GM21423 (cell line): Measurements from ENCODE around the gene SNRNP70.
"Not testable (repeated sequence)": the region's sequence is repeated elsewhere in the genome, so short reads cannot be mapped to it uniquely, and the experiment has no call there.

Experiments
- ATAC-seq: cut with Tn5 transposase; IDR thresholded peaks from one replicate; pipeline ENCODE4 v1.9.1; 2021; ENCODE audit warnings: mild to moderate bottlenecking, moderate library complexity; ENCODE audit not compliant: unreplicated experiment

The SNRNP70 gene

GRCh38 chr19:49085020-49085867 is at the start of gene SNRNP70:
Gene SNRNP70 (plus strand): TSS chr19:49085451. CDS start chr19:49086415, 964 bp downstream.
- ATAC-seq, result peak; percentile 83

- not testable (repeated sequence) for ATAC-seq
Observed at GRCh38 chr19:49036815-49037214, 48.4 kb upstream of the SNRNP70 start, which contains the start of gene CGB1. Gene CGB1 (minus strand): TSS chr19:49036895. CDS start chr19:49036711, 184 bp downstream.

GRCh38 chr19:49038111-49038510 is 47.1 kb upstream of the SNRNP70 start:
- ATAC-seq, result not testable (repeated sequence)

- ATAC-seq, result not testable (repeated sequence)
Observed at GRCh38 chr19:49038557-49039276, 46.5 kb upstream of the SNRNP70 start.

- ATAC-seq, result not testable (repeated sequence)
Observed at GRCh38 chr19:49039736-49040135, 45.5 kb upstream of the SNRNP70 start.

- ATAC-seq, result no peak
Observed at GRCh38 chr19:49042177-49042576, 43.1 kb upstream of the SNRNP70 start.

GRCh38 chr19:49042666-49043065 is 42.6 kb upstream of the SNRNP70 start:
- ATAC-seq, result not testable (repeated sequence)

GRCh38 chr19:49043548-49043947 is 41.7 kb upstream of the SNRNP70 start, which contains the start of gene CGB5:
Gene CGB5 (plus strand): TSS chr19:49043848. CDS start chr19:49044210, 362 bp downstream.
- ATAC-seq, result not testable (repeated sequence)

- not testable (repeated sequence) for ATAC-seq
Observed at GRCh38 chr19:49049011-49049410, 36.2 kb upstream of the SNRNP70 start, which contains the start of gene CGB8. Gene CGB8 (minus strand): TSS chr19:49049111. CDS start chr19:49048739, 372 bp downstream.

GRCh38 chr19:49049834-49050233 is 35.4 kb upstream of the SNRNP70 start:
- ATAC-seq, result not testable (repeated sequence)

- not testable (repeated sequence) for ATAC-seq
Observed at GRCh38 chr19:49050376-49051033, 34.7 kb upstream of the SNRNP70 start.

- ATAC-seq, result peak; percentile 44
Observed at GRCh38 chr19:49056101-49056901, 28.9 kb upstream of the SNRNP70 start.

- not testable (repeated sequence) for ATAC-seq
Observed at GRCh38 chr19:49056902-49057596, 28.2 kb upstream of the SNRNP70 start.

- no peak for ATAC-seq
Observed at GRCh38 chr19:49057636-49058234, 27.5 kb upstream of the SNRNP70 start, which contains the start of gene CGB7. Gene CGB7 (minus strand): TSS chr19:49057749. CDS start chr19:49055375, 2,374 bp downstream.

GRCh38 chr19:49058562-49058961 is 26.7 kb upstream of the SNRNP70 start:
- no peak for ATAC-seq

- ATAC-seq, result no peak
Observed at GRCh38 chr19:49059053-49059452, 26.2 kb upstream of the SNRNP70 start.

GRCh38 chr19:49061000-49061399 is 24.3 kb upstream of the SNRNP70 start:
- no peak for ATAC-seq

GRCh38 chr19:49061445-49061844 is 23.8 kb upstream of the SNRNP70 start:
- no peak for ATAC-seq
